CD14-positive monocyte (primary cell): Measurements from ENCODE around the gene FBXL12. TPM values are rescaled to one million over a fixed set of nuclear protein-coding genes. Genes with fewer than 3 reads are reported as not detected.

Experiments
- DNase-seq, 3 donors: peaks; one replicate each; pipeline ENCODE4 v3.0.0-alpha.2; 2011 to 2022
- H2AFZ ChIP-seq: 2 replicates; pipeline ENCODE4 v1.6.0; 2012; ENCODE audit warnings: mild to moderate bottlenecking, low read depth, low read length, inconsistent platforms; ENCODE audit not compliant: insufficient read depth, poor library complexity, severe bottlenecking
- H3K27ac ChIP-seq, 2 donors: 1 replicate in 1 of 2; 2 replicates in 1 of 2; pipeline ENCODE4 v1.5.1; 2012 to 2013; ENCODE audit warnings: low read length in 2 of 2, control low read depth in 1 of 2, inconsistent platforms in 1 of 2, low read depth in 1 of 2, mild to moderate bottlenecking in 1 of 2
- H3K27me3 ChIP-seq, 2 donors: one replicate each; pipeline versions ENCODE4 v1.6.0 to v1.6.1; 2011 to 2013; ENCODE audit warnings: low read length in 2 of 2; ENCODE audit not compliant: control insufficient read depth in 2 of 2, insufficient read depth in 2 of 2
- H3K36me3 ChIP-seq, 2 donors: replicated peaks in 1 of 2; 1 replicate in 1 of 2; 2 replicates in 1 of 2; pipeline versions ENCODE4 v1.5.1 to v1.6.1; 2012 to 2013; ENCODE audit warnings: low read length in 2 of 2, control low read depth in 1 of 2, inconsistent platforms in 1 of 2, mild to moderate bottlenecking in 1 of 2; ENCODE audit not compliant: insufficient read depth in 2 of 2, control insufficient read depth in 1 of 2
- H3K4me1 ChIP-seq, 2 donors: 1 replicate in 1 of 2; 2 replicates in 1 of 2; pipeline versions ENCODE4 v1.5.1 to v1.6.1; 2012 to 2013; ENCODE audit warnings: low read length in 2 of 2, control low read depth in 1 of 2, inconsistent platforms in 1 of 2, mild to moderate bottlenecking in 1 of 2, moderate library complexity in 1 of 2; ENCODE audit not compliant: insufficient read depth in 2 of 2, control insufficient read depth in 1 of 2
- H3K4me2 ChIP-seq: replicated peaks from 2 replicates; pipeline ENCODE3; 2012; ENCODE audit warnings: low read length, moderate library complexity, mild to moderate bottlenecking; ENCODE audit not compliant: poor library complexity, severe bottlenecking; ENCODE audit errors: extremely low read depth
- H3K4me3 ChIP-seq, 3 experiments: fragments of 200-600 bp in 1 of 3; sonication (generic) in 1 of 3; replicated peaks in 1 of 3; 1 replicate in 2 of 3; 2 replicates in 1 of 3; pipeline ENCODE4 v1.5.1; 2011 to 2013; ENCODE audit warnings: low read length in 3 of 3, mild to moderate bottlenecking in 3 of 3, control low read depth in 2 of 3, low read depth in 2 of 3, inconsistent platforms in 1 of 3, moderate library complexity in 1 of 3
- H3K79me2 ChIP-seq: 2 replicates; pipeline ENCODE4 v1.6.0; 2012; ENCODE audit warnings: mild to moderate bottlenecking, control low read depth, inconsistent platforms, low read length, moderate library complexity; ENCODE audit not compliant: insufficient read depth
- H3K9ac ChIP-seq: 2 replicates; pipeline ENCODE4 v1.6.0; 2017; ENCODE audit warnings: low read length, mild to moderate bottlenecking; ENCODE audit not compliant: insufficient read depth, poor library complexity, severe bottlenecking
- H3K9me3 ChIP-seq, 2 donors: replicated peaks in 1 of 2; 1 replicate in 1 of 2; 2 replicates in 1 of 2; pipeline versions ENCODE4 v1.5.1 to v1.6.1; 2012 to 2013; ENCODE audit warnings: low read length in 2 of 2, control low read depth in 1 of 2; ENCODE audit not compliant: control insufficient read depth in 1 of 2, insufficient read depth in 1 of 2
- H4K20me1 ChIP-seq: 2 replicates; pipeline ENCODE4 v1.6.0; 2012; ENCODE audit warnings: mild to moderate bottlenecking, low read length, control low read depth, moderate library complexity; ENCODE audit not compliant: insufficient read depth
- H3K27ac Mint-ChIP-seq, 7 donors: one replicate each; pipeline ENCODE4 v1.8.0; 2020; ENCODE audit warnings: mild to moderate bottlenecking in 7 of 7, mixed read lengths in 7 of 7, moderate library complexity in 6 of 7, inconsistent platforms in 2 of 7
- H3K27me3 Mint-ChIP-seq, 3 donors: one replicate each; pipeline ENCODE4 v1.8.0; 2021 to 2022; ENCODE audit warnings: low read depth in 3 of 3, mild to moderate bottlenecking in 3 of 3, mixed read lengths in 3 of 3, moderate library complexity in 3 of 3, inconsistent platforms in 1 of 3
- H3K36me3 Mint-ChIP-seq, 2 donors: one replicate each; pipeline ENCODE4 v1.8.0; 2020; ENCODE audit warnings: mixed read lengths in 2 of 2, inconsistent platforms in 1 of 2, mild to moderate bottlenecking in 1 of 2
- H3K4me1 Mint-ChIP-seq: one replicate; pipeline ENCODE4 v1.8.0; 2020; ENCODE audit warnings: mild to moderate bottlenecking, mixed read lengths
- H3K4me3 Mint-ChIP-seq, 2 donors: one replicate each; pipeline ENCODE4 v1.8.0; 2020; ENCODE audit warnings: mild to moderate bottlenecking in 2 of 2, mixed read lengths in 2 of 2, moderate library complexity in 1 of 2
- H3K9me3 Mint-ChIP-seq, 7 donors: one replicate each; pipeline ENCODE4 v1.8.0; 2020 to 2022; ENCODE audit warnings: mixed read lengths in 7 of 7, mild to moderate bottlenecking in 6 of 7, moderate library complexity in 6 of 7, inconsistent platforms in 2 of 7
- WGBS: methylation state at CpG from one replicate; pipeline ENCODE4 v1.1.5; 2013; ENCODE audit warnings: missing lambda C conversion rate; ENCODE audit not compliant: insufficient coverage; 5-methylcytosine and 5-hydroxymethylcytosine counted together
- intact Hi-C, 2 donors: fragments of 100-400 bp; cut with micrococcal nuclease; formaldehyde crosslinking; loops; one replicate each; pipeline versions ENCODE4 v1.15.0 to v1.15.1; 2023
- polyA plus RNA-seq, 3 donors: library from polyadenylated mRNA; depleted of rRNA in 1 of 3; unstranded in 2 of 3; stranded (reverse) in 1 of 3; fragments of 300-500 nt in 2 of 3; fragments of >200 nt in 1 of 3; fragmentation: Illumina TruSeq in 2 of 3; gene quantifications; 1 replicate in 2 of 3; 2 replicates in 1 of 3; pipeline ENCODE4 v1.2.3, GENCODE V29; 2012 to 2021
- TF ChIP-seq, protein P1 (sequence below): fragments of 200-600 bp; IDR thresholded peaks from one replicate; pipeline ENCODE4 v1.8.0; 2022; ENCODE audit warnings: antibody characterized with exemption, mild to moderate bottlenecking

The FBXL12 gene
- polyA plus RNA-seq, 3 donors, result 6.6 to 49.8 (median 8.1) TPM

DNA sequence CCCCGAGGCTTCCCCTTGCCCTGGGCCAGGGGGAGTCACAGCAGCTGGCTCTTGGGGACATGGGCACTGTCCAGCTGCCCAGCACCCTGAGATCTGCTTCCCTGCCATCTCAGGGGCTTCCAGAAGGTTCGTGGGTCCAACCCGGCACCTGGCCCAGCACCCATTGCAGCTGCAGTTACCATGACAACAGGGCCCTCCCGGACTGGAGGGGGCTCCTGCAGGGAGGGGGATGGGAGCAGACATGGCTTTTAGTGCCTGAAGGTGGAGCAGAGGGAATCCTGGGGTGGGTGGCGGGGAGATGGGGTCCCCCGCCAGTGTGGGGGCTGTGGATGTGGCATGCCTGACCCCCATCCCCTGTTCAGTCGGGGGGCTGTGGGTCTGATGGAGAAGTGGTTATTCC, 30.9 kb upstream of the FBXL12 start:
- H3K4me3 Mint-ChIP-seq, result no peak overlapping the region
- H3K79me2 ChIP-seq, result peaks cover 8% of the 10 kb centered on the region
- no peak overlapping the region for H3K27ac ChIP-seq
- TF ChIP-seq, protein P1, sequence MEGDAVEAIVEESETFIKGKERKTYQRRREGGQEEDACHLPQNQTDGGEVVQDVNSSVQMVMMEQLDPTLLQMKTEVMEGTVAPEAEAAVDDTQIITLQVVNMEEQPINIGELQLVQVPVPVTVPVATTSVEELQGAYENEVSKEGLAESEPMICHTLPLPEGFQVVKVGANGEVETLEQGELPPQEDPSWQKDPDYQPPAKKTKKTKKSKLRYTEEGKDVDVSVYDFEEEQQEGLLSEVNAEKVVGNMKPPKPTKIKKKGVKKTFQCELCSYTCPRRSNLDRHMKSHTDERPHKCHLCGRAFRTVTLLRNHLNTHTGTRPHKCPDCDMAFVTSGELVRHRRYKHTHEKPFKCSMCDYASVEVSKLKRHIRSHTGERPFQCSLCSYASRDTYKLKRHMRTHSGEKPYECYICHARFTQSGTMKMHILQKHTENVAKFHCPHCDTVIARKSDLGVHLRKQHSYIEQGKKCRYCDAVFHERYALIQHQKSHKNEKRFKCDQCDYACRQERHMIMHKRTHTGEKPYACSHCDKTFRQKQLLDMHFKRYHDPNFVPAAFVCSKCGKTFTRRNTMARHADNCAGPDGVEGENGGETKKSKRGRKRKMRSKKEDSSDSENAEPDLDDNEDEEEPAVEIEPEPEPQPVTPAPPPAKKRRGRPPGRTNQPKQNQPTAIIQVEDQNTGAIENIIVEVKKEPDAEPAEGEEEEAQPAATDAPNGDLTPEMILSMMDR, result no peak
- no peaks in the 10 kb centered on the region for H3K4me1 Mint-ChIP-seq
- intact Hi-C loops, result no loop called here
- H3K4me1 ChIP-seq, result no peaks in the 10 kb centered on the region
- no peak overlapping the region for H2AFZ ChIP-seq
- no peak overlapping the region for H3K27ac Mint-ChIP-seq
- peaks cover 39 to 59% of the 10 kb centered on the region in 2 donors for H3K36me3 ChIP-seq
- 89% methylated on average over 5 of the region's 7 CpGs for WGBS
- no peak for DNase-seq
- no peaks in the 10 kb centered on the region for H3K9me3 ChIP-seq
- no peak overlapping the region for H3K4me2 ChIP-seq
- H3K9me3 Mint-ChIP-seq, result peaks cover 0 to 5% (median 3%) of the 10 kb centered on the region in 7 donors
- no peaks in the 10 kb centered on the region for H3K27me3 Mint-ChIP-seq
- H3K27me3 ChIP-seq, result no peaks in the 10 kb centered on the region
- no peak overlapping the region for H3K4me3 ChIP-seq
- no peak overlapping the region for H3K9ac ChIP-seq
- peaks cover 2% of the 10 kb centered on the region for H4K20me1 ChIP-seq
- H3K36me3 Mint-ChIP-seq, result peaks cover 49 to 69% of the 10 kb centered on the region in 2 donors

DNA sequence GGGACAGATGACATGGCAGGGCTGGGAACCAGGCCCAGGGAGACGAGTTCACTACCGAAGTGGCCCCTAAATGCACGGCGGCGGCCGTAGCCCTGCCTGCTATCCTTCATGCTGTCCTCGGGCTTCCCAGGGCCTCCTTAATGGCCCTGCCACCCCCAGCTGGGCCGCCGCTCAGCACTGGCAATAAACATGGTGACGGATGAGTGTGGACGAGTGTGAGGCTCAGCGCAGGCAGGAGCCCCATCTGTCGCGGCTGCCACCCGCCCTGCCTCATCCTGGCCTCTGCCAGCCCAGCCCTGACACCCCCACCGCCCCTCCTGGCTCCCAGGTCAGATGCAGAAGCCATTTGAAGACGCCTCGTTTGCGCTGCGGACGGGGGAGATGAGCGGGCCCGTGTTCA, 29.9 kb upstream of the FBXL12 start:
- Mint-ChIP-seq H3K9me3 (peaks cover under 1 to 5% (median 4%) of the 10 kb centered on the region in 7 donors), H3K4me3 (no peak overlapping the region), H3K4me1 (no peaks in the 10 kb centered on the region), H3K27ac (peak overlapping the region in 1 of 7 donors; percentile 8), H3K36me3 (peaks cover 59 to 75% of the 10 kb centered on the region in 2 donors), H3K27me3 (no peaks in the 10 kb centered on the region)
- WGBS, result 94% methylated on average over 23 of the region's 23 CpGs
- no peak for DNase-seq
- H3K4me1 ChIP-seq, result no peaks in the 10 kb centered on the region
- no peak overlapping the region for H3K27ac ChIP-seq
- no peak overlapping the region for H2AFZ ChIP-seq
- TF ChIP-seq, protein P1, result no peak
- H3K9ac ChIP-seq, result no peak overlapping the region
- H3K4me3 ChIP-seq, result no peak overlapping the region
- H3K4me2 ChIP-seq, result no peak overlapping the region
- H3K27me3 ChIP-seq, result no peaks in the 10 kb centered on the region
- H3K36me3 ChIP-seq, result peaks cover 50 to 69% of the 10 kb centered on the region in 2 donors
- H3K9me3 ChIP-seq, result peaks cover 4 to 5% of the 10 kb centered on the region in 2 donors
- H4K20me1 ChIP-seq, result peaks cover 7% of the 10 kb centered on the region
- H3K79me2 ChIP-seq, result peaks cover 8% of the 10 kb centered on the region
- intact Hi-C loops, result no loop called here
